ENCODE data around the gene SETBP1.

- TF ChIP-seq CTCF (CRISPR knock-in tag; IDR thresholded peaks at IDR 0.05) (no peak), EZH2 (conservative IDR thresholded peaks at IDR 0.05; ENCODE audit: low read depth, low read length) (no peak), POLR2A (IDR thresholded peaks at IDR 0.05; ENCODE audit: insufficient read depth in 1 of 2, low read depth in 2 of 2, low read length in 2 of 2) (no peak), ONECUT2 (CRISPR knock-in tag; IDR thresholded peaks at IDR 0.05) (no peak), ZSCAN5A (CRISPR knock-in tag; IDR thresholded peaks at IDR 0.05; ENCODE audit: borderline replicate concordance) (no peak), AHR (CRISPR knock-in tag; IDR thresholded peaks at IDR 0.05) (no peak), ZZZ3 (CRISPR knock-in tag; IDR thresholded peaks at IDR 0.05; ENCODE audit: borderline replicate concordance) (no peak), REST (IDR thresholded peaks at IDR 0.05; ENCODE audit: borderline replicate concordance in 1 of 2, low read depth in 1 of 2, low read length in 2 of 2) (no peak), ZNF274 (CRISPR knock-in tag; IDR thresholded peaks at IDR 0.05) (no peak), POLR2AphosphoS5 (IDR thresholded peaks at IDR 0.05; ENCODE audit: low read depth, low read length) (no peak), ATAD3A (CRISPR knock-in tag; IDR thresholded peaks at IDR 0.05) (no peak), KDM5A (IDR thresholded peaks at IDR 0.05; ENCODE audit: borderline replicate concordance, low read length) (no peak)
Measured at GRCh38 chr18:44981121-44981520, 300.4 kb downstream of the SETBP1 start.
